ENCODE results near the gene URAD.

DNA sequence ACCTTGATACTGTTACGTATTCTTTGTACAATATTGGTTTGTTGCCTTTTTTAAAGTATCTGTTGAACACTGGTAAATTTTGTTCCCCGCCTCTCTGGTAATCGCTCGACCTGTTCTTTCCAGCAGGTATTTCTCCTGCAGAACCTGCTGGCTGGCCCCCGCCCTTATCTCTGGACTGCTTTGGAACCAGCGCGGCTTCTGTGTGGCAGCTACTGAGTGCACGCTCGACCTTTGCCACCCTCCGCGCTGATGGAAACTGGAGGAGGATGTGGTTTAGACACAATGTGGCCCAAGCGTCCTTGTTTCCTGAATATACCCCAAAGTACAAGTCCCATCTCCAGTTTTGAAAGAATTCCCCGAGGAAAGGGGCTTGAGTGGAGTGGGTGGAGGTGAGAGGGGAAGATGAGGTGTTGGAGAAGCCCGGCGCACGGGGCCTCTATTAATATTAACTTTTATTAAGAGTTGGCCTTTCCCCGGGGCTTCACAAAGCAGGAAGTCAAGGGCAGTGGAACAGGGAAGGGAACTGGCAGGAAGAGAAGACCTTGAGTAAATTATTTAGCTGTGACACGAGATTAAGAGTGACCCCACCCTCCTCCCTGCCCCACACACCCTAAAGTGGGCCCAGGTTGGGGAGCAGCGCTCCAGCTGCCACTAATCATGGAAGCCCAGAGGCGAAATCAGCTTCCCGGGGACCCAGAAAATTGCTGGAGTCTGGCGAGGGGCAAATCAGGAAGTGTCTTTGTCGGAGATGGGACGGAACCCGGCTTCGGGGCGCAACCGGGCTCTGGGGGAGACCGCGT, 35.4 kb downstream of the URAD start:
- no peak for TF ChIP-seq EZH2phosphoT487 (IDR thresholded peaks at IDR 0.05; ENCODE audit: borderline replicate concordance, low read length)
- TF ChIP-seq, protein P1, sequence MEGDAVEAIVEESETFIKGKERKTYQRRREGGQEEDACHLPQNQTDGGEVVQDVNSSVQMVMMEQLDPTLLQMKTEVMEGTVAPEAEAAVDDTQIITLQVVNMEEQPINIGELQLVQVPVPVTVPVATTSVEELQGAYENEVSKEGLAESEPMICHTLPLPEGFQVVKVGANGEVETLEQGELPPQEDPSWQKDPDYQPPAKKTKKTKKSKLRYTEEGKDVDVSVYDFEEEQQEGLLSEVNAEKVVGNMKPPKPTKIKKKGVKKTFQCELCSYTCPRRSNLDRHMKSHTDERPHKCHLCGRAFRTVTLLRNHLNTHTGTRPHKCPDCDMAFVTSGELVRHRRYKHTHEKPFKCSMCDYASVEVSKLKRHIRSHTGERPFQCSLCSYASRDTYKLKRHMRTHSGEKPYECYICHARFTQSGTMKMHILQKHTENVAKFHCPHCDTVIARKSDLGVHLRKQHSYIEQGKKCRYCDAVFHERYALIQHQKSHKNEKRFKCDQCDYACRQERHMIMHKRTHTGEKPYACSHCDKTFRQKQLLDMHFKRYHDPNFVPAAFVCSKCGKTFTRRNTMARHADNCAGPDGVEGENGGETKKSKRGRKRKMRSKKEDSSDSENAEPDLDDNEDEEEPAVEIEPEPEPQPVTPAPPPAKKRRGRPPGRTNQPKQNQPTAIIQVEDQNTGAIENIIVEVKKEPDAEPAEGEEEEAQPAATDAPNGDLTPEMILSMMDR (IDR thresholded peaks at IDR 0.05; ENCODE audit: low read depth, low read length, poor library complexity, severe bottlenecking), result no peak
